GM18502 (cell line): Measurements from ENCODE around the gene NUP214.
"Not testable (repeated sequence)": the region's sequence is repeated elsewhere in the genome, so short reads cannot be mapped to it uniquely, and the experiment has no call there.

Experiments
- ATAC-seq: cut with Tn5 transposase; IDR thresholded peaks from one replicate; pipeline ENCODE4 v1.9.1; 2021; ENCODE audit warnings: mild to moderate bottlenecking; ENCODE audit not compliant: unreplicated experiment, poor library complexity

Gene NUP214

DNA sequence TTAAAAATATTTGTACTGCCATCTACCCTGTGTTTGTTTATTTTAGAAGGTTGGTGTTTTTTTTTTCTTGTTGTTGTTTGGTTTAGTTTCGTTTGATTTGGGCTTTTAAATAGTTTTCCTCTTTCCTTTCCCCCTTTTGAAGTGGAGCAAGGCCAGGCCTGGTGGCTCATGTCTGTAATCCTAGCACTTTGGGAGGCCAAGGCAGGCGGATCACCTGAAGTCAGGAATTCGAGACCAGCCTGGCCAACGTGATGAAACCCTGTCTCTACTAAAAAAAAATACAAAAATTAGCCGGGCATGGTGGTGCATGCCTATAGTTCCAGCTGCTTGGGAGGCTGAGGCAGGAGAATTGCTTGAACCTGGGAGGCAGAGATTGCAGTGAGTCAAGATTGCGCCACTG is 65.6 kb downstream of the NUP214 start:
- not testable (repeated sequence) for ATAC-seq

DNA sequence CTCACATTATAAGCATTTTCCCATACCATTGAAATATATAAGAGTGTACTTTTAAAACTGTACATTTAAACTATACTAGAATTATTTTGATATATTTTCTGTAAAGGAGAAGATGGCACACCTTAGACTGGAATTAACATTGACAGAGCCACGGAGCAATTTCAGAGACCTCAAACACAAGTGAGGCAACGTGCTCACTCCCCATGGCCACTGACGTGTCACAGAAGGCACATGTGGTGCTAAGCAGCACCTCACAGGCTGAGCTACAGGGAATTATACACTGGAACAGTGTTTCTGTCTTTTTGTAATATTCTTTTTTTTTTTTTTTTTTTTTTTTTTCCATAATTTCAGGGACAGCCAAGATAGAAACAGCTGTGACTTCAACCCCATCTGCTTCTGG is 66.5 kb downstream of the NUP214 start:
- ATAC-seq = no peak

DNA sequence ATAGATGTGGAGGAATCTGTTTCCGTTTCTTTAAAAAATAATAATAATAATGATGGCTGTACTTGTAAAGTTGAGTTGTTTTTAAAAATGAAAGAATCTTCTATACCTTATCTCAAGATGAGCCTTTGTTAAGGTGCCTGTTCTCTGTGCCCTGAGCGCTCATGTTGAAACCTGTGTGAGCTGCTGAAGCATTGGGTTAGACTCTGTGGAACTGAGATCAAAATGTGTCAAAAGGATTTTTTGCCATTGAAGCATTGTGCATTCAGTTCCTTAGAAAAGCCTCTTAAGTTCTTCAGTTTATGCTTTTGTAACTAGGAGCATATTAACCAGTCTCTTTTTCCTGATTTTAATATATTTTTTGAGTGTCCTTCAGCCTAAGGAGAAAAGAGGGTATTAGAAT is 67.7 kb downstream of the NUP214 start:
- no peak for ATAC-seq

DNA sequence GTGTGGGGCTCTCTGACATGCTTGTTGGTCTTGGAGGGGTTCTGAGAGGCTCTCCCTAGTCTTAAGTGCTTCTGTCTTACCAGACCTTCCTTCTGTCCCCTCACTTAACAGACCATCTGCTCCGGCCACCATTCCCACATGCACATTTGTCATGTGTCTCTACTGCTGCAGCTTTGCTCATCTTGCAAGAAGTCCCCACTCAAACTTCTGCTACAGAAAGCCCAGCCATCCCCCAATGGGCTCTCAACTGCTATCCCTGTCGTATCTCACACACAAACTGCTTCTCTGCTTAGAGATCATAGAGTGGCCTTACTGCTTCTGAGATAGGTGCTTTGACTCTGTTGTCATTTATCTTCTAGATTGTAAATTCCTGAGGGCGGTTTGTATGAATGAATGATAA is 69.4 kb downstream of the NUP214 start:
- no peak for ATAC-seq

DNA sequence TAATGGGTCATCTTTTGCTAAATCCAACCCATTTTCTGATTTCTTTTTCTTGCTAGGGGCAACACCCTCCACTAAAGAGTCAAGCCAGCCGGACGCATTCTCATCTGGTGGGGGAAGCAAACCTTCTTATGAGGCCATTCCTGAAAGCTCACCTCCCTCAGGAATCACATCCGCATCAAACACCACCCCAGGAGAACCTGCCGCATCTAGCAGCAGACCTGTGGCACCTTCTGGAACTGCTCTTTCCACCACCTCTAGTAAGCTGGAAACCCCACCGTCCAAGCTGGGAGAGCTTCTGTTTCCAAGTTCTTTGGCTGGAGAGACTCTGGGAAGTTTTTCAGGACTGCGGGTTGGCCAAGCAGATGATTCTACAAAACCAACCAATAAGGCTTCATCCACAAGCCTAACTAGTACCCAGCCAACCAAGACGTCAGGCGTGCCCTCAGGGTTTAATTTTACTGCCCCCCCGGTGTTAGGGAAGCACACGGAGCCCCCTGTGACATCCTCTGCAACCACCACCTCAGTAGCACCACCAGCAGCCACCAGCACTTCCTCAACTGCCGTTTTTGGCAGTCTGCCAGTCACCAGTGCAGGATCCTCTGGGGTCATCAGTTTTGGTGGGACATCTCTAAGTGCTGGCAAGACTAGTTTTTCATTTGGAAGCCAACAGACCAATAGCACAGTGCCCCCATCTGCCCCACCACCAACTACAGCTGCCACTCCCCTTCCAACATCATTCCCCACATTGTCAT is 72.0 kb downstream of the NUP214 start:
- ATAC-seq = no peak

DNA sequence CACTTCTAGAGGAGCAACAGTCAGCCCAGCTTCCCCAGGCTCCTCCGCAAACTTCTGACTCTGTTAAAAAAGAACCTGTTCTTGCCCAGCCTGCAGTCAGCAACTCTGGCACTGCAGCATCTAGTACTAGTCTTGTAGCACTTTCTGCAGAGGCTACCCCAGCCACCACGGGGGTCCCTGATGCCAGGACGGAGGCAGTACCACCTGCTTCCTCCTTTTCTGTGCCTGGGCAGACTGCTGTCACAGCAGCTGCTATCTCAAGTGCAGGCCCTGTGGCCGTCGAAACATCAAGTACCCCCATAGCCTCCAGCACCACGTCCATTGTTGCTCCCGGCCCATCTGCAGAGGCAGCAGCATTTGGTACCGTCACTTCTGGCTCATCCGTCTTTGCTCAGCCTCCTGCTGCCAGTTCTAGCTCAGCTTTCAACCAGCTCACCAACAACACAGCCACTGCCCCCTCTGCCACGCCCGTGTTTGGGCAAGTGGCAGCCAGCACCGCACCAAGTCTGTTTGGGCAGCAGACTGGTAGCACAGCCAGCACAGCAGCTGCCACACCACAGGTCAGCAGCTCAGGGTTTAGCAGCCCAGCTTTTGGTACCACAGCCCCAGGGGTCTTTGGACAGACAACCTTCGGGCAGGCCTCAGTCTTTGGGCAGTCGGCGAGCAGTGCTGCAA is 72.8 kb downstream of the NUP214 start:
- ATAC-seq = no peak

DNA sequence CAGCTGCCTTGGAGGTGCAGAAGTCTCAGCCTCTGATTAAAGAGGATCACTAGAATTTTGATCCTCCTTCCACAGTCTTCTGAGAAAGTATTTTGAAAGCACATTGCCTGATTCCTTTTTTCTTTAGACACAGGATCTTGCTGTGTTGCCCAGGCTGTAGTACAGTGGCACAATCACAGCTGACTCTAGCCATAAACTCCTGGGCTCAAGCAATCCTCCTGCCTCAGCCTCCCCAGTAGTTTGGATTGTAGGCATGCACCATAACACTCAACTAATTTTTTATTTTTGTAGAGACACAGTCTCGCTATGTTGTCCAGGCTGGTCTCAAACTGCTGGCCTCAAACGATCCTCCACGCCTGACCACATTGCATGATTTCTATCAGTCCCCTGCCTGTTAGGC is 76.5 kb downstream of the NUP214 start:
- no peak for ATAC-seq

DNA sequence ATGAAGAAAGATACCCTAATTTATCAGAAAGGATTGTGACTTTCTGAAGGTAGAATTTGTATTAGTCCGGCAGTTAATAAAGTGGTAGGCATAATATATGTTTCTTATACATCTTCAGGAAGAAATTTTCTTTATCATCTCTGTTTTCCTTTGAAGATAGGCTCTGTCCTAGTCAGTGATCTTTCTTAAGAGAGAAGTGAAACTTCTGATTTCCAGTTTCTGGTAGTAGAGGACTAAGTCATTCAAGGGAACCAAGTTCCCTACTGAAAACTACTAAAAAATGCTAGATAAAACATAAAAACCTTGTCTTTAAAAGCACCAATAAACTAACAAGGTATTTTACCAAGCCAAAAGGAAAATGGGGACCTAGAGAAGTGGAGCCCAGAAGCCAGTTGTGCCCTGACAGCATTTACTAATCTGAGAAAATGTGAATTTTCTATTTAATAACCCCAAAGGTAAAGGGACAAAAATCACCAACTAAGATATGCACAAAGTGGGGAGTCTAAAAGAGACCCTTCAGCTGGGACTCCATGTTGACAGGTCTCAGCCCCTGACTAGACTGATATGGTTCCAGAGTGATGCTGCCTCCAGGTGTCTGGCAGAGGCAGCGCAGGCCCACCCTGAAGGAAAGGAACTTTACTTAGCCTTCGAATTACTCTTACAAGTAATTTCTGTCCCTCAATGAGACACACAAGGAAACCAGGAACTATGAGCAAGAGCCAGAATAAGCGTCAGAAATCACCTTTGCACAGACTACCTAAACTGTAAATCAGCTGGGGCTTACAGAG is 78.2 kb downstream of the NUP214 start:
- no peak for ATAC-seq

DNA sequence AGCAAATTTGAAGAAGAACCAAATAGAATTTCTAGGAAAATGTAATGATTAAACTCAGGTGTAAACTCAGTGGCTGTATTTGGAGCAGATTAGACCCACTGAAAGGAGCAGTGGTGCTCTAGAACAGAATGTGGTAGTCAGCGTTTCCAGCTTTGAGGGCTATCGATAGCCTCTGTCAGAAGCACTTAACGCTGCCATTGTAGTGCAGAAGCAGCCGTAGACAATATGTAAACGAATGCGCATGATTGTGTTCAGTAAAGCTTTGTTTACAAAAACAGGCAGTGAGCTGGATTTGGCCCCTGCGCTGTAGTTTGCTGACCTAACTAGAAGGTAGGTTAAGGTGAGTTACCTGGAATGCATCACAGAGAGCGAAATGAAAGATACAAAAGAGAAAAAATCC is 78.9 kb downstream of the NUP214 start:
- no peak for ATAC-seq

DNA sequence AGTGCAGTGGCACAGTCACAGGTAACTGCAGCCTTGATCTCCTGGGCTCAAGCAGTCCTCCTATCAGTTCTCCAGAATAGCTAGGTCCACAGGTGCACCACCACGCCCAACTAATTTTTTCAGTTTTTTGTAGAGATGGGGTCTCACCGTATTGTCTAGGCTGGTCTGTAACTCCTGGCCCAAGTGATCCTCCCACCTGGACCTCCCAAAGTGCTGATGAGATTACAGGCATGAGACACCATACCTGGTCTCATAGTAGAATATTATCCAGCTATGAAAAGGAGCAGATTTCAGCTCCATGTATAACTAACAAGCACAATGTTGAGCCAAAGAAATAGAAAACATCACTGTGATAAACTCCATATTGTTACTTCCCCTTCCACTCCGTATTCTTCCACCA is 81.1 kb downstream of the NUP214 start:
- ATAC-seq = no peak

DNA sequence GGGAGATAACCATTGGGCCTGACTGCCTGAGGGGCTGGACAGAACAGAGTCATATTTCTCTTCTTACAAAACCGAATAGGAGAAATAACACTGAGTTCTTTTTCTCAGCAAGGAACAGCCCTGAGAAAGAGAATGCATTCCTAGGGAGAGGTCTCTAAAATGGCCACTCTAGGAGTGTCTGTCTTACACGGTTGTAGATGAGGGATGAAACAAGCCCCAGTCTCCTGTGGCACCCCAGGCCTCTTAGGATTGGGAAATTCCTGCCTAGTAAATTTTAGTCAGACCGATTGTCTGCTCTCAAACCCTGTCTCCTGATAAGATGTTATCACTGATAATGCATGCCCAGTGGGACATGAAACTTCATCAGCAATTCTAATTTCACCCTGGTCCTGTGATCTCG is 86.5 kb downstream of the NUP214 start:
- not testable (repeated sequence) for ATAC-seq

DNA sequence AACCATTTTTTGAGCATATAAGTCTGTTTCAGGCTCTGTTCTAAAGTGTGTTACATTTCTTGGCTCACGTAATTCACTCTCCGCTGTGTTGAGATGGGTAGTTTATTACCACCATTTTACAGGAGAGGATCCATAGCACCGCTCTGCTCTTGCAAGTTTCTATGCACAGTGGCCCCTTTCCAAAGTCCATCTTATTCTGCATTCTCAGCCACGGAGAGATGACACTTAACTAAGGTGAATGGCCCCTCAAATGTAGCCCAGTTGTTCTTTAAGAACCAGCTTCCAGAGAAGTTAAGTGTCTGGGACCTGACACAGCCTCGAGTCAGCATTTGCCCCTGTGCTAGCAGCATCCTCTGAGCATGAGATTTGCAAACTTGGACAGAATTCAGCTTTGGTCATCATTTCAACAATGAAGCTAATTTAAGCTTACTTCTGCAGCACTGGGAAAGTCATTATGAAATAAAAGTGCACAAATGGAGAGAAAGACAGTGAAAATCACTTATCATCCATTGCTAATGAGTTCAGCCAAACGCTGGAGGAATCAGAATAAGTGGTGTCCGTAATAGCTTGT is 89.0 kb downstream of the NUP214 start:
- no peak for ATAC-seq

DNA sequence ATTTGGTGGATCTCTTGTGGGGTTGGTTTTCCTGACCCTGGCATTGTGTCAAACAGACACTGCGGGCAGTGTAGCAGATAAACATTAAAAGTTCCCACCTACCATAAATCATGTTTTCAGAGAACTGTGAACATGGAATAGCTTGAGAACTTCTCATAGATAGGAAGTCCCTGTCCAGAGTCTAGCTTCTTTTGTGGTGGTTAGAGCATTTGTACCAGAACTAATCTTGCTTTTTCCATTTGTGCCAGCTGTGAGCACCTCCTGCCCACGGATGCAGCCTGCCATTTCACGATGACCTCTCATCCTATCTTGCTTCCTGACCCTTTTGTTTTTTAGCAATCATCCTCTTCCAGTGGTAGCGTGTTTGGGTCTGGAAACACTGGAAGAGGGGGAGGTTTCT is 89.5 kb downstream of the NUP214 start:
- ATAC-seq = no peak

DNA sequence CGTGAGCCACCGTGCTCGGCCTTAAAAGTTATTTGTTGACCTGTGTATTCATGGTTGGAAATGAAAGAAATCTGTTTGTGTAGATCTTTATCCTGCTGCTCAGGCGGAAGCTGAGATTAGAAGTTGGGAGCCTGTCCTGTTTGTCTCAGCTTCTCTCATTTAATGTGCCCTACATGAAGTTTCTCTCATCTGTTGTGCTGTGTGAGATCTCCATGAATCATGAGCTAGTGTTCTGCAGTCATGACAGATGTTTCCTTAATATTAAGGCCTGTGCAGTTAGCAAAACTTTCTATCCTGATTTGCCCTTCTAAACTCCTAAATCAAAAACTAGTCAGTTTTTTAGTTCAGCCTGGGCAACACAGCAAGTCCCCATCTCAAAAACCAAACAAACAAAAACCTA is 91.4 kb downstream of the NUP214 start:
- no peak for ATAC-seq

DNA sequence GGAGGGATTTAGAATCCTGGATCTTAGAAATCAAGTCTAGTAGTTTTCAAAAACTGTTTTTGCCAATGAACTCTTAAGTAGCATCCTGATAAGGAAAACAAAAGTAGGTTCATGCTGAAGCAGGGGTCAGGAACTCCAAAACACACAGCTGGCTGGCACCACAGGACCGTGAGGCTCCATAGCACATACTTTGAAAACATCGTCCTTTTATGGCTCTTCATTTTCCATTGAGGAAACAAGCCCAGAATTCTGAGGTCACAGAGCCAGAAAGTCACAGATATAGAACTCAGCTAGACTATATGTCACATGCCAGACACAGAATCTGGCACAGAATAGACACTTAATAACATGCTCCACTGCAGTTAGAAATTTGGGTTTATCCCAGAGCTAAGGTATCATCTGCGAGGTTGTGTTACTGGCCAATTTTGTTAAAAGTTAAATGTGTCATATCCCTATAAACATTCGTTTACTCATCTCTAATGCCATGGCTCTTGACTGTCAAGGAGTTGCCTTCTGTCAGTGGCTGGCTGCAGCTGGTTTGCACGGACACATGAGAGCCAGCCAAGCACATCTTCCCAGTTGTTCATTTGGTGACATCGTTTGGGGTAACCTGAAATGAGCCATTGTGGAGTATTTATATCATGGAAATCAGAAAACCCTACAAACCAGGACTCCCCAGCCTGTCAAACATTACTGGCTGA is 92.1 kb downstream of the NUP214 start:
- no peak for ATAC-seq

DNA sequence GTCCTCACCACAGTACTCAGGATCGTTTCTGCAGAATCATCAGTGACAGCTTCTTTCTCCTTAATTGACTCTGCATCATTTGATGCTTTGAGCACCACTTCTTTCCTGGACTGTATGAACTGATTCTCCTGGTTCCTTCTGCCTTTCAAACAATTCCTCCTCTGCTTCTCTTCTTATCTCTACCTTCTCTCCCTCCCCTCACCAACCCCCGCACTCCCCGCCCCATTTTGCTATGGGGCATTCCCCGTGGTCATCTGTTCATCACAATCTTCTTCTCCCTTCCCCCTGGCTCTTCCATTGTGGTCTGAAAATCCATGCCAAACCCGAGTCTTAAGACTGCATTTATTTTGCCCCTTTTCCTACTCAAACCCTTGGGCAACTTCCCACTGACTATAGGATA is 93.0 kb downstream of the NUP214 start:
- no peak for ATAC-seq

DNA sequence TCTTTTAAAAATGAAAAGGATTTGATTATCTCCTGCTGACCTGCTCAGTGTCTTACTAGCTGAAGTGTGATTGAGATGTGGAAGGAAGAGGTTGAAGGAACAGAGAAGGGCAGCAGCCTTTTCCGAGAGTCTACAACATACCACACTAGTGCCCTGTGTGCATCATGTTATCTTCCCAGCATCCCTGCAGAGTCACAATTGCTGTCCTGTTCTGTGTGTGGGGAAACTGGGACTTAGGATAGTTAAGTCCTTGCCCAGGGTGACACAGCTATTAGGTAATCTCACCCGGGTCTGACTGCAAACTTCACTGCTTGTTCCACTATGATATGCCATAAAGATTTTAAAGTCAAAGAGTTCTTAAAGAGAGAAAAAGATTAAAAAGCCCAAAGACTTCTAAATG is 95.1 kb downstream of the NUP214 start:
- no peak for ATAC-seq

DNA sequence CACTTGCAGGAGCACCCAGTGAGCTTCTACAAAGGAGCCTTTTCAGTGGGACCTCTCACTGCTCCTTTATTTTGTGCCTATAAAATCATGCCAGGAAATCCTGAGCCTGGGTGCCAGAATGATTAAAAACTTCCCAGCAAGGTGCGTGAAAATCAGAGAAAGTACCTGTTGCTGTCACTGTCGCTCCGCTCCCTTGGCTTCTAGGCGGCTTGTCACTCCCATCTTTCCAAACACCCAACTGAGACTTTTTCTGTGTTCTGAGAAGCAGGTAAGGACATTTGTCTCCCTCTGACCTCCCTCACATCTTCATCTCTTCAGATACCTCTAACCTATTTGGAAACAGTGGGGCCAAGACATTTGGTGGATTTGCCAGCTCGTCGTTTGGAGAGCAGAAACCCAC is 97.1 kb downstream of the NUP214 start:
- no peak for ATAC-seq

DNA sequence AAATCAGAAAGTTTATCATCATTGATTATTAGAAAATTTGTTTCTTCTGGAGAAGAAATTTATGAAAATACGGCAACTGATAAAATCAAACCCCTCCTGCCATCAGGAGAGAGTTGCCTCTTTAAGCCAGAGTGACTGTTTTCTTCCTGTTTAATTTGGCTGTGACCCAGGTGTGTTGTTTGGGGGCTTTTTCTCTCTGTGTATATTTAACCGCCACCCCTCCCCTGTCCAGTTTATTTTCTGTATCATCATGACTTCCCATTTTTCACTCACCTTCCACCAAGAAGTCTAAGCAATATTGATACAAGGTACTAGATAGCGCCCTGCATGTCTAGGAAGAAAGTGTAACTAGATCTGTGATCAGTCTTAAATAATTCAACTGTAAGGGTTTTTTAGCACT is 100.8 kb downstream of the NUP214 start:
- ATAC-seq = no peak

DNA sequence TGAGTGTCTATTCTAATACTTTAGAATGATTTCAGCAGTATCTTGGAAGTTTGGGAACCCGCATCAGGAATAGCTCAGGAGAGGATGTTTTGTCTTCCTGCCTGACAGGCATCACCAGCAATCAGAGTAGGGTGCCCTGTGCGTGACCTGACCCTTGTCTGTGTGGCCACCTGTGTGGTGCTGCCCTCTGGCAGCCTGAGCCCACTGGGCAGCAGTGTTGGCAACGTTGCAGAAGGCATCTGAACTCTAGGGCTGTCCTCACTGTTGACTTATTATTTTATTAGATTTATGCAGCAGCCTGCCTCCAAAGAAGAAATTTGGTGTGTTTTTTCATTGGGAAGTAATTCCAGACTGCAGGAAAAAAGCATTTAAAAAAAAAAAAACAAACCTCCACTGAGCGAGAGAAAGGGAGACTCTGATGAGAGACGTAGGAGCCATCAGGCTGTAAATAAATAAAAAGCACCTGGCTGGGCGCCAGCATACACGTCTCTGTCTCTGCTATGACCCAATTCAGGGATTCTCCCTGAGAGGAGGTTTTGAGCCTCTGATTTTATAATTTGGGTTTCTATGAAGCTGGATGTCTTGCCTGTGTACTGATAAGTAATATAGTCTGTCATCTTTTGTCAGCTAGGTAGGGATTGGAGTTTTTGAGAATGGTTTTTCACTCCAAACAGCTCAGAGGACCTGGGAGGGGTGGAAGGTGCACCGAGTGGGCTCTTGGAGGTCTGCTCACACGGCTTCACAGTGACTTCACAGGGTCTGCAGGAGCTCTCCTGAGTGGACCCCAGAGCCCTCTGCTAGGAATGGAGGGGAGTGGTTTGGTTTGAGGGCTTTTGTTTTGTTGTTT is 101.9 kb downstream of the NUP214 start:
- ATAC-seq = no peak
